HEK293 (cell line): Measurements from ENCODE around the gene C8B.

ENCODE experiments used
- CTCF ChIA-PET: fragments of 350-600 bp; formaldehyde crosslinking; extraction: SDS; loops from one replicate; lab custom pipeline; 2021; ENCODE audit warnings: antibody characterized with exemption; lab: Yijun Ruan, JAX
- POLR2A ChIA-PET: fragments of 300-600 bp; formaldehyde crosslinking; extraction: SDS; loops from one replicate; lab custom pipeline; 2020; ENCODE audit warnings: antibody characterized with exemption, inconsistent platforms; lab: Yijun Ruan, JAX
- H3K27ac ChIP-seq: fragments of 200-500 bp; sonication (Bioruptor generic); 2 replicates; pipeline ENCODE4 v1.5.1; 2014; ENCODE audit warnings: low read depth, low read length, control low read depth, inconsistent platforms; ENCODE audit errors: extremely low read depth
- H3K36me3 ChIP-seq, 2 experiments: fragments of 200-500 bp in 1 of 2; sonication (Bioruptor generic) in 1 of 2; 1 replicate in 1 of 2; 2 replicates in 1 of 2; pipeline ENCODE4 v1.5.1; 2014 to 2017; ENCODE audit warnings: inconsistent platforms in 2 of 2, low read length in 2 of 2; ENCODE audit not compliant: control insufficient read depth in 2 of 2, insufficient read depth in 1 of 2
- H3K4me1 ChIP-seq: fragments of 200-500 bp; sonication (Bioruptor generic); 2 replicates; pipeline ENCODE4 v1.5.1; 2014; ENCODE audit warnings: mild to moderate bottlenecking, low read length, inconsistent platforms; ENCODE audit not compliant: control insufficient read depth, insufficient read depth
- H3K4me3 ChIP-seq: 2 replicates; pipeline ENCODE4 v1.5.1; 2011; ENCODE audit warnings: low read depth, mild to moderate bottlenecking, control low read depth, low read length, moderate library complexity
- H3K9me3 ChIP-seq: fragments of 200-500 bp; sonication (Bioruptor generic); 2 replicates; pipeline ENCODE4 v1.5.1; 2014; ENCODE audit warnings: low read depth, low read length, inconsistent platforms; ENCODE audit not compliant: control insufficient read depth, insufficient read depth
- KLF16 ChIP-seq: fragments of 450-650 bp; formaldehyde crosslinking; IDR thresholded peaks from 2 replicates; pipeline ENCODE4 v1.5.1; 2017; ENCODE audit warnings: missing biosample characterization, missing genetic modification characterization
- PRDM1 ChIP-seq: fragments of 450-650 bp; formaldehyde crosslinking; IDR thresholded peaks from 2 replicates; pipeline ENCODE4; 2016; ENCODE audit warnings: missing biosample characterization, missing genetic modification characterization
- TCF7L2 ChIP-seq: IDR thresholded peaks from 2 replicates; pipeline ENCODE4 v1.6.1; 2011; ENCODE audit warnings: low read depth, mild to moderate bottlenecking, inconsistent platforms, low read length, moderate library complexity, borderline replicate concordance
- ZBTB20 ChIP-seq: fragments of 450-650 bp; formaldehyde crosslinking; IDR thresholded peaks from 2 replicates; pipeline ENCODE4 v1.5.1; 2016; ENCODE audit warnings: missing biosample characterization, missing genetic modification characterization
- ZNF146 ChIP-seq: fragments of 450-650 bp; formaldehyde crosslinking; IDR thresholded peaks from 2 replicates; pipeline ENCODE4 v1.5.1; 2016; ENCODE audit warnings: missing biosample characterization, missing genetic modification characterization
- ZNF169 ChIP-seq: fragments of 450-650 bp; formaldehyde crosslinking; IDR thresholded peaks from 2 replicates; pipeline ENCODE4 v1.5.1; 2016; ENCODE audit warnings: missing biosample characterization, missing genetic modification characterization
- ZNF2 ChIP-seq: fragments of 450-650 bp; formaldehyde crosslinking; IDR thresholded peaks from 2 replicates; pipeline ENCODE4 v1.5.1; 2016; ENCODE audit warnings: missing biosample characterization, missing genetic modification characterization
- ZNF211 ChIP-seq: fragments of 450-650 bp; formaldehyde crosslinking; IDR thresholded peaks from 2 replicates; pipeline ENCODE4 v1.5.1; 2016; ENCODE audit warnings: low read depth, missing biosample characterization, missing genetic modification characterization
- ZNF248 ChIP-seq: fragments of 450-650 bp; formaldehyde crosslinking; IDR thresholded peaks from 2 replicates; pipeline ENCODE4 v1.5.1; 2017; ENCODE audit warnings: missing biosample characterization, missing genetic modification characterization
- ZNF292 ChIP-seq: fragments of 450-650 bp; formaldehyde crosslinking; IDR thresholded peaks from 2 replicates; pipeline ENCODE4 v1.5.1; 2016; ENCODE audit warnings: low read depth, missing biosample characterization, missing genetic modification characterization, borderline replicate concordance
- ZNF335 ChIP-seq: fragments of 450-650 bp; formaldehyde crosslinking; conservative IDR thresholded peaks from 2 replicates; pipeline ENCODE4 v1.5.1; 2016; ENCODE audit warnings: missing biosample characterization, missing genetic modification characterization
- ZNF394 ChIP-seq: fragments of 450-650 bp; formaldehyde crosslinking; IDR thresholded peaks from 2 replicates; pipeline ENCODE4 v1.5.1; 2016; ENCODE audit warnings: missing biosample characterization, missing genetic modification characterization, mild to moderate bottlenecking, moderate library complexity, borderline replicate concordance
- ZNF416 ChIP-seq: fragments of 450-650 bp; formaldehyde crosslinking; IDR thresholded peaks from 2 replicates; pipeline ENCODE4 v1.5.1; 2016; ENCODE audit warnings: missing biosample characterization, missing genetic modification characterization
- ZNF521 ChIP-seq: fragments of 450-650 bp; formaldehyde crosslinking; IDR thresholded peaks from 2 replicates; pipeline ENCODE4 v1.5.1; 2017; ENCODE audit warnings: missing biosample characterization, mild to moderate bottlenecking, missing genetic modification characterization
- ZNF555 ChIP-seq: fragments of 450-650 bp; formaldehyde crosslinking; conservative IDR thresholded peaks from 2 replicates; pipeline ENCODE4 v1.5.1; 2017; ENCODE audit warnings: missing biosample characterization, mild to moderate bottlenecking, missing genetic modification characterization, inconsistent platforms
- ZNF571 ChIP-seq: fragments of 450-650 bp; formaldehyde crosslinking; IDR thresholded peaks from 2 replicates; pipeline ENCODE4 v1.5.0; 2017; ENCODE audit warnings: missing biosample characterization, missing genetic modification characterization
- ZNF701 ChIP-seq: fragments of 450-650 bp; formaldehyde crosslinking; IDR thresholded peaks from 2 replicates; pipeline ENCODE4 v1.5.1; 2016; ENCODE audit warnings: missing biosample characterization, missing genetic modification characterization
- TF ChIP-seq, protein P1 (sequence below): fragments of 450-650 bp; formaldehyde crosslinking; IDR thresholded peaks from 2 replicates; pipeline ENCODE4 v1.5.1; 2016; ENCODE audit warnings: missing biosample characterization, missing genetic modification characterization
- TF ChIP-seq, protein P2 (sequence below): fragments of 450-650 bp; formaldehyde crosslinking; IDR thresholded peaks from 2 replicates; pipeline ENCODE4 v1.5.1; 2017; ENCODE audit warnings: missing biosample characterization, missing genetic modification characterization
- TF ChIP-seq, protein P3 (sequence below): fragments of 450-650 bp; formaldehyde crosslinking; IDR thresholded peaks from 2 replicates; pipeline ENCODE4 v1.5.1; 2016; ENCODE audit warnings: missing biosample characterization, missing genetic modification characterization

C8B gene

GRCh38 chr1:56957931-56958330, 7.9 kb downstream of the C8B start:
- ChIA-PET CTCF (interaction anchor here (0.7 kb wide), 1 partner anchor 133 kb away, joined by 3 read pairs; no protein-coding TSS in a partner anchor), POLR2A (no interaction called here)
- Histone ChIP-seq H3K27ac (no peak overlapping the region), H3K9me3 (no peaks in the 10 kb centered on the region), H3K4me1 (no peaks in the 10 kb centered on the region), H3K36me3 (no peaks in the 10 kb centered on the region), H3K4me3 (no peak overlapping the region)
- no peak for TF ChIP-seq ZNF2 (tag by site-specific recombination)
- TF ChIP-seq ZNF248 (tag by site-specific recombination): no peak
- no peak for TF ChIP-seq ZNF394
- no peak for TF ChIP-seq ZNF521
- no peak for TF ChIP-seq ZNF292
- TF ChIP-seq ZNF211 (tag by site-specific recombination): no peak
- no peak for TF ChIP-seq ZNF571 (tag by site-specific recombination)
- TF ChIP-seq, protein P1, sequence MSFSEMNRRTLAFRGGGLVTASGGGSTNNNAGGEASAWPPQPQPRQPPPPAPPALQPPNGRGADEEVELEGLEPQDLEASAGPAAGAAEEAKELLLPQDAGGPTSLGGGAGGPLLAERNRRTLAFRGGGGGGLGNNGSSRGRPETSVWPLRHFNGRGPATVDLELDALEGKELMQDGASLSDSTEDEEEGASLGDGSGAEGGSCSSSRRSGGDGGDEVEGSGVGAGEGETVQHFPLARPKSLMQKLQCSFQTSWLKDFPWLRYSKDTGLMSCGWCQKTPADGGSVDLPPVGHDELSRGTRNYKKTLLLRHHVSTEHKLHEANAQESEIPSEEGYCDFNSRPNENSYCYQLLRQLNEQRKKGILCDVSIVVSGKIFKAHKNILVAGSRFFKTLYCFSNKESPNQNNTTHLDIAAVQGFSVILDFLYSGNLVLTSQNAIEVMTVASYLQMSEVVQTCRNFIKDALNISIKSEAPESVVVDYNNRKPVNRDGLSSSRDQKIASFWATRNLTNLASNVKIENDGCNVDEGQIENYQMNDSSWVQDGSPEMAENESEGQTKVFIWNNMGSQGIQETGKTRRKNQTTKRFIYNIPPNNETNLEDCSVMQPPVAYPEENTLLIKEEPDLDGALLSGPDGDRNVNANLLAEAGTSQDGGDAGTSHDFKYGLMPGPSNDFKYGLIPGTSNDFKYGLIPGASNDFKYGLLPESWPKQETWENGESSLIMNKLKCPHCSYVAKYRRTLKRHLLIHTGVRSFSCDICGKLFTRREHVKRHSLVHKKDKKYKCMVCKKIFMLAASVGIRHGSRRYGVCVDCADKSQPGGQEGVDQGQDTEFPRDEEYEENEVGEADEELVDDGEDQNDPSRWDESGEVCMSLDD (tag by site-specific recombination): no peak
- TF ChIP-seq, all 188 proteins: peak for 0

- Histone ChIP-seq H3K4me1 (no peaks in the 10 kb centered on the region), H3K4me3 (no peak overlapping the region), H3K36me3 (no peaks in the 10 kb centered on the region), H3K9me3 (no peaks in the 10 kb centered on the region), H3K27ac (no peak overlapping the region)
- POLR2A ChIA-PET: no interaction called here
- TF ChIP-seq, protein P2, sequence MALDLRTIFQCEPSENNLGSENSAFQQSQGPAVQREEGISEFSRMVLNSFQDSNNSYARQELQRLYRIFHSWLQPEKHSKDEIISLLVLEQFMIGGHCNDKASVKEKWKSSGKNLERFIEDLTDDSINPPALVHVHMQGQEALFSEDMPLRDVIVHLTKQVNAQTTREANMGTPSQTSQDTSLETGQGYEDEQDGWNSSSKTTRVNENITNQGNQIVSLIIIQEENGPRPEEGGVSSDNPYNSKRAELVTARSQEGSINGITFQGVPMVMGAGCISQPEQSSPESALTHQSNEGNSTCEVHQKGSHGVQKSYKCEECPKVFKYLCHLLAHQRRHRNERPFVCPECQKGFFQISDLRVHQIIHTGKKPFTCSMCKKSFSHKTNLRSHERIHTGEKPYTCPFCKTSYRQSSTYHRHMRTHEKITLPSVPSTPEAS: no peak
- TF ChIP-seq TCF7L2: no peak
- TF ChIP-seq ZNF416 (tag by site-specific recombination): no peak
- no peak for TF ChIP-seq ZNF701 (tag by site-specific recombination)
- TF ChIP-seq, protein P3, sequence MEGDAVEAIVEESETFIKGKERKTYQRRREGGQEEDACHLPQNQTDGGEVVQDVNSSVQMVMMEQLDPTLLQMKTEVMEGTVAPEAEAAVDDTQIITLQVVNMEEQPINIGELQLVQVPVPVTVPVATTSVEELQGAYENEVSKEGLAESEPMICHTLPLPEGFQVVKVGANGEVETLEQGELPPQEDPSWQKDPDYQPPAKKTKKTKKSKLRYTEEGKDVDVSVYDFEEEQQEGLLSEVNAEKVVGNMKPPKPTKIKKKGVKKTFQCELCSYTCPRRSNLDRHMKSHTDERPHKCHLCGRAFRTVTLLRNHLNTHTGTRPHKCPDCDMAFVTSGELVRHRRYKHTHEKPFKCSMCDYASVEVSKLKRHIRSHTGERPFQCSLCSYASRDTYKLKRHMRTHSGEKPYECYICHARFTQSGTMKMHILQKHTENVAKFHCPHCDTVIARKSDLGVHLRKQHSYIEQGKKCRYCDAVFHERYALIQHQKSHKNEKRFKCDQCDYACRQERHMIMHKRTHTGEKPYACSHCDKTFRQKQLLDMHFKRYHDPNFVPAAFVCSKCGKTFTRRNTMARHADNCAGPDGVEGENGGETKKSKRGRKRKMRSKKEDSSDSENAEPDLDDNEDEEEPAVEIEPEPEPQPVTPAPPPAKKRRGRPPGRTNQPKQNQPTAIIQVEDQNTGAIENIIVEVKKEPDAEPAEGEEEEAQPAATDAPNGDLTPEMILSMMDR (tag by site-specific recombination): no peak
- TF ChIP-seq ZNF335 (tag by site-specific recombination): no peak
- TF ChIP-seq ZBTB20 (tag by site-specific recombination): no peak
- TF ChIP-seq ZNF169 (tag by site-specific recombination): no peak
- no peak for TF ChIP-seq KLF16 (tag by site-specific recombination)
- no peak for TF ChIP-seq PRDM1 (tag by site-specific recombination)
- no peak for TF ChIP-seq ZNF555 (tag by site-specific recombination)
- no peak for TF ChIP-seq ZNF146 (tag by site-specific recombination)
- CTCF ChIA-PET: no interaction called here
These were observed 11.2 kb downstream of the C8B start for GRCh38 chr1:56954664-56955063.
